VCaP (cell line): Measurements from ENCODE around the gene PPP2R1B.
A peak's percentile ranks its signal among the peaks of the same experiment; 100 is the strongest.

Source experiments
- H3K27ac ChIP-seq: fragments of 450-650 bp; 2 replicates; pipeline ENCODE4 v1.5.1; 2017
- TF ChIP-seq, protein P1 (sequence below): fragments of 450-650 bp; conservative IDR thresholded peaks from 2 replicates; pipeline ENCODE4 v1.5.1; 2017; ENCODE audit warnings: mild to moderate bottlenecking, moderate library complexity

The PPP2R1B gene

GRCh38 chr11:111761036-111761435 is 5.2 kb downstream of the PPP2R1B start:
- TF ChIP-seq, protein P1, sequence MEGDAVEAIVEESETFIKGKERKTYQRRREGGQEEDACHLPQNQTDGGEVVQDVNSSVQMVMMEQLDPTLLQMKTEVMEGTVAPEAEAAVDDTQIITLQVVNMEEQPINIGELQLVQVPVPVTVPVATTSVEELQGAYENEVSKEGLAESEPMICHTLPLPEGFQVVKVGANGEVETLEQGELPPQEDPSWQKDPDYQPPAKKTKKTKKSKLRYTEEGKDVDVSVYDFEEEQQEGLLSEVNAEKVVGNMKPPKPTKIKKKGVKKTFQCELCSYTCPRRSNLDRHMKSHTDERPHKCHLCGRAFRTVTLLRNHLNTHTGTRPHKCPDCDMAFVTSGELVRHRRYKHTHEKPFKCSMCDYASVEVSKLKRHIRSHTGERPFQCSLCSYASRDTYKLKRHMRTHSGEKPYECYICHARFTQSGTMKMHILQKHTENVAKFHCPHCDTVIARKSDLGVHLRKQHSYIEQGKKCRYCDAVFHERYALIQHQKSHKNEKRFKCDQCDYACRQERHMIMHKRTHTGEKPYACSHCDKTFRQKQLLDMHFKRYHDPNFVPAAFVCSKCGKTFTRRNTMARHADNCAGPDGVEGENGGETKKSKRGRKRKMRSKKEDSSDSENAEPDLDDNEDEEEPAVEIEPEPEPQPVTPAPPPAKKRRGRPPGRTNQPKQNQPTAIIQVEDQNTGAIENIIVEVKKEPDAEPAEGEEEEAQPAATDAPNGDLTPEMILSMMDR: no peak
- no peak overlapping the region for H3K27ac ChIP-seq

- H3K27ac ChIP-seq: no peak overlapping the region
- TF ChIP-seq, protein P1: no peak
Measured at GRCh38 chr11:111759778-111760407, 6.3 kb downstream of the PPP2R1B start.

GRCh38 chr11:111759376-111759775 is 6.8 kb downstream of the PPP2R1B start:
- TF ChIP-seq, protein P1: no peak
- H3K27ac ChIP-seq: no peak overlapping the region

DNA sequence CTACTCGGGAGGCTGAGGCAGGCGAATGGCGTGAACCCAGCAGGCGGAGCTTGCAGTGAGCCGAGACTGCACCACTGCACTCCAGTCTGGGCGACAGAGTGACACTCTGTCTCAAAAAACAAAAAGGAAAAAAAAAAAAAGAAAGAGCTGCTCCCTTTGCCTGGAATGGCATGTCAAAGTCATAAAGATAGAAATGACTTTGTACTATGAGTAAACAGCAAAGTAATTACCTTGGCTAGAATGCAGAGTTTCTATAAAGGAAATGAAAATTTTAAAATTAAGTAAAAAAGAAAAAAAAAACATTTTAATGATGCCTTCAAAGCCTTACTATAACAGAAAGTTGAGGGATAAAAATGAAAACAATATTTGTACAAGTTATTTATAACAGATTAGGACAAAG is 10.1 kb downstream of the PPP2R1B start:
- TF ChIP-seq, protein P1: no peak
- H3K27ac ChIP-seq: no peak overlapping the region

DNA sequence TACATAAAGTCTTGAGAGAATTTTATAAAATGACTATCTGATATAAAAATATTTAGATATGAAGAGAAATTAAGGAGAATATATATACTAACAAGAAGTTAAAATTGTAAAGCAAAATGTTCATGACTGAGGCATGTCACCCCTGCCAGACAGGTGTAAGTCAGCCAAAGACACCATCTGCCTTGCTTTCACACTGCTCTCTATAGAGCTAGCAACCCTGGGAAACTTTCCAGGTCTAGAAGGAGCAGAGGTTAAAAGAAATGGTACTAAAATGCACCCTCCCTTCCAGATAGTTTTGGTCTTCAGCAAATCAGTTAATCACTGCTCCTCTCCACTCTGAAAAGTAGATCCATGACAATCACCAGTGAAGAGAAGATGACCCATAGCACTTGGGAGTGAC is 16.5 kb downstream of the PPP2R1B start:
- TF ChIP-seq, protein P1: no peak
- peak overlapping the region; percentile 90 for H3K27ac ChIP-seq

GRCh38 chr11:111748035-111748804 is 18.0 kb downstream of the PPP2R1B start:
- peak overlapping the region; percentile 90 for H3K27ac ChIP-seq
- TF ChIP-seq, protein P1: no peak

- TF ChIP-seq, protein P1: no peak
- no peak overlapping the region; the same call in 1 of the 2 replicates for H3K27ac ChIP-seq
Measured at GRCh38 chr11:111745719-111746504, 20.3 kb downstream of the PPP2R1B start.
